ENCODE measurements around the gene BEGAIN. TPM values are rescaled to one million over a fixed set of nuclear protein-coding genes. Genes with fewer than 3 reads are reported as not detected.

The BEGAIN gene
- total RNA-seq, 1 donor from 2014 or later = 3.2 TPM

DNA sequence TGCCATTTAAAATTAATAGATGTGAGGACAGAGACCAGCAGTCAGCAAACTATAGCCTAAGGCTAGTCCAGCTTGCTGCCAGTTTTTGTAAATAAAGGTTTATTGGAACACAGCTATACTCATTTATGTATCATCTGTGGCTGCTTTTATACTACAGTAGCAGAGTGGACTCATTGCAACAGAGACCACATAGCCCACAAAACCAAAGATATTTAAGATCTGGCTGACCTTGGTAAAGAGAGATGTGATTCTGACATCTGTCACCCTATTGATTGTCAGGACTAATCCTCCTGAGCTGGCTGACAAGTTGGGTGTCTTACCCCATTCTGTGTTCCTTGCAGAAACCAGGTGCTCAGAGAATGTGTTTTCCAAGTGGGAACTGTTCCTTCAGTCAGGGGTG lies 99.9 kb downstream of the BEGAIN start:
- no peak overlapping the region for H3K4me3 ChIP-seq (ENCODE audit: low read depth, low read length)
- H3K27me3 ChIP-seq (ENCODE audit: control insufficient read depth, insufficient read depth, low read length) = no peaks in the 10 kb centered on the region
- no peak for TF ChIP-seq CTCF (IDR thresholded peaks at IDR 0.05; ENCODE audit: insufficient read depth, low read length, poor library complexity, severe bottlenecking)
- DNase-seq (ENCODE audit: low read depth) = no peak
- no peaks in the 10 kb centered on the region for H3K36me3 ChIP-seq (ENCODE audit: control insufficient read depth, insufficient read depth, low read length)

Other genes starting within 250 kb of the BEGAIN start
- gene WDR25, start 210.9 kb downstream of the BEGAIN start, total RNA-seq = 17.8 and 24.5 TPM in 2 replicates
- gene DLK1, start 139.5 kb upstream of the BEGAIN start, total RNA-seq = not detected in 2 replicates
- gene MEG3, start 238.7 kb upstream of the BEGAIN start, total RNA-seq = 46.1 and 62.5 TPM in 2 replicates